Heart right ventricle (tissue), 16 donors: Measurements from ENCODE around the gene COLEC12. TPM values are rescaled to one million over a fixed set of nuclear protein-coding genes. Genes with fewer than 3 reads are reported as not detected.

ENCODE experiments used
- ATAC-seq, 8 donors: fragments of 200-7000 bp; cut with Tn5 transposase; one replicate each; pipeline ENCODE4 v1.9.1; 2020; ENCODE audit warnings: mild to moderate bottlenecking in 8 of 8, moderate library complexity in 8 of 8, moderate number of reproducible peaks in 1 of 8
- DNase-seq, 2 donors: peaks; one replicate each; pipeline ENCODE4 v3.0.0-alpha.2; 2020
- H3K27ac ChIP-seq, 10 donors: fragments of 200-600 bp; sonication (generic) in 2 of 10; one replicate each; pipeline versions ENCODE4 v1.5.0 to v1.8.0; 2020 to 2022; ENCODE audit warnings: mild to moderate bottlenecking in 3 of 10
- H3K27me3 ChIP-seq, 7 donors: fragments of 200-600 bp; one replicate each; pipeline ENCODE4 v1.8.0; 2021 to 2022; ENCODE audit warnings: mild to moderate bottlenecking in 2 of 7
- H3K36me3 ChIP-seq, 9 donors: fragments of 200-600 bp; sonication (generic) in 1 of 9; one replicate each; pipeline versions ENCODE4 v1.5.0 to v1.8.0; 2020 to 2022; ENCODE audit warnings: mild to moderate bottlenecking in 2 of 9
- H3K4me1 ChIP-seq, 9 donors: fragments of 200-600 bp; sonication (generic) in 1 of 9; one replicate each; pipeline versions ENCODE4 v1.5.0 to v1.8.0; 2020 to 2022; ENCODE audit warnings: mild to moderate bottlenecking in 4 of 9
- H3K4me3 ChIP-seq, 10 donors: fragments of 200-600 bp; sonication (generic) in 2 of 10; one replicate each; pipeline versions ENCODE4 v1.5.0 to v1.8.0; 2020 to 2022; ENCODE audit warnings: mild to moderate bottlenecking in 7 of 10, moderate library complexity in 2 of 10
- H3K9me3 ChIP-seq, 11 donors: fragments of 200-600 bp in 10 of 11; sonication (generic) in 2 of 11; one replicate each; pipeline versions ENCODE4 v1.5.0 to v1.8.0; 2013 to 2022; ENCODE audit warnings: mild to moderate bottlenecking in 2 of 11, control low read depth in 1 of 11, moderate library complexity in 1 of 11
- CTCF ChIP-seq, 9 donors: fragments of 200-600 bp; sonication (generic) in 2 of 9; IDR thresholded peaks; one replicate each; pipeline versions ENCODE4 v1.5.0 to v1.8.0; 2021 to 2022; ENCODE audit warnings: antibody characterized with exemption in 9 of 9, mild to moderate bottlenecking in 5 of 9, moderate library complexity in 1 of 9
- WGBS, 2 donors: extraction: QIAGEN DNeasy Blood & Tissue Kit; methylation state at CpG; one replicate each; pipeline ENCODE4 v1.1.7; 2013; ENCODE audit warnings: inconsistent platforms in 1 of 2; 5-methylcytosine and 5-hydroxymethylcytosine counted together
- intact Hi-C, 10 donors: fragments of 100-400 bp; cut with DNase I; formaldehyde crosslinking; loops; one replicate each; pipeline versions ENCODE4 v1.11.1 to v1.14.2; 2022
- polyA plus RNA-seq, 2 donors: library from polyadenylated mRNA; stranded (reverse); fragments of 200-250 nt; gene quantifications; one replicate each; pipeline ENCODE4 v1.2.3, GENCODE V29; 2013
- total RNA-seq, 10 donors: library from RNA; stranded (reverse); fragmentation: NEBNext Ultra II Directional in 3 of 10; extraction: Animal tissue kit (Norgen Biotek cat#: 25700) in 3 of 10; gene quantifications; one replicate each; pipeline versions ENCODE4 v1.2.1 to v1.2.4, GENCODE V29; 2021 to 2023
- donor health status: Arrhythmogenic right ventricular cardiomyopathy.
- donor health status: ischemic (EF 13 %, LVEDD 7.1; RV severe dilation, severe dysfunction).
- donor health status: healthy with polysubstance abuse.
- donor health status: DM: no; HTN: yes; CAD: no.
- donor health status: DM: no; HTN: no; CAD: no.
- donor health status: ischemic (EF 25% LVEDD 6.9; RV normal size, moderate dysfunction).
- donor health status: ischemic (EF 25% LVEDD 5.7; RV mildly dilated, moderate dysfunction).
- donor health status: healthy.
- donor health status: DM: yes; HTN: yes; CAD: no.
- donor health status: Ischemic cardiomyopathy.
- donor health status: ischemic (EF 35%, LVEDD 5.7; RV mildly dilated, moderate dysfunction).
- donor health status: nonischemic (EF 11% LVEDD 7.7; RV severe dilation, severe dysfunction).
- donor health status: DM: yes; HTN: yes; CAD: no.
- donor health status: PGD.
- donor health status: ischemic (EF 29% LVEDD 5.4; RV normal size, mild dysfunction).
- donor health status: nonischemic (EF 23%, LVEDD 6.1; RV moderate dilation, normal function).

Gene COLEC12
- total and polyA plus RNA-seq, 12 donors = 2.8 to 15.4 (median 6.2) TPM

- intact Hi-C loops = no loop called here
- no peak overlapping the region for H3K27ac ChIP-seq
- WGBS, 2 donors = 51 to 100% methylated on average over 1 of the region's 1 CpG
- ATAC-seq (no peak), DNase-seq (no peak)
- peaks cover 0 to 9% (median 3%) of the 10 kb centered on the region in 7 donors for H3K27me3 ChIP-seq
- H3K4me1 ChIP-seq = peaks cover 0 to 9% (median 0%) of the 10 kb centered on the region in 9 donors
- no peak for TF ChIP-seq CTCF (IDR thresholded peaks at IDR 0.05)
- no peaks in the 10 kb centered on the region for H3K9me3 ChIP-seq
- no peak overlapping the region for H3K4me3 ChIP-seq
- no peaks in the 10 kb centered on the region for H3K36me3 ChIP-seq
Measured at GRCh38 chr18:303011-303410, 197.5 kb downstream of the COLEC12 start.

DNA sequence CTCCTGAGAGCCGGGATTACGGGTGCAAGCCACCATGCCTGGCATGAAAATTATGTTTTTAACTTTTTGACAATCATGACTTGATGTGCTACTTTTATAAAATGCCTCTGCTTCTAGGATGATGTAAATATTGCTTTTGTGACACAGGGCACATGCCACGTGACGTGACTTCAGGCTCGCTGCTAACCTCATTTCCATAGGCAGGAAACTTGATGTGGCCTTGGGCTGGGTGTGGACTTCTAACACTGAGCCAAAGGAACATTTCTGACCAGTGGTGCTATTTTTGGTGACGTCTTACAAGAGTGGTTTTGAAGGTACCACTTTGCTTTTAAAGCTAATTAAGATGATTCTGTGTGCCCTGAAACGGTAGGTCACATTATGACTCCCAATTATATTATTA, 198.4 kb downstream of the COLEC12 start:
- H3K27ac ChIP-seq = no peak overlapping the region

GRCh38 chr18:297936-298335, 202.6 kb downstream of the COLEC12 start:
- H3K27me3 ChIP-seq = peaks cover 0 to 4% (median 0%) of the 10 kb centered on the region in 7 donors
- intact Hi-C loops = loop anchor here in 1 of 10 donors (10.0 kb wide), 1 partner anchor 47 kb away; no protein-coding TSS in a partner anchor
- peaks cover 0 to 9% (median 0%) of the 10 kb centered on the region in 9 donors for H3K4me1 ChIP-seq
- DNase-seq = no peak
- WGBS, 2 donors = 81 to 88% methylated on average over 2 of the region's 2 CpGs
- H3K27ac ChIP-seq = no peak overlapping the region
- peaks cover 0 to 8% (median 0%) of the 10 kb centered on the region in 11 donors for H3K9me3 ChIP-seq
- no peak for ATAC-seq
- no peaks in the 10 kb centered on the region for H3K36me3 ChIP-seq
- TF ChIP-seq CTCF (IDR thresholded peaks at IDR 0.05) = no peak
- H3K4me3 ChIP-seq = no peak overlapping the region

More for the DNA sequence above, 198.4 kb downstream of the COLEC12 start:
- no peak for TF ChIP-seq CTCF (IDR thresholded peaks at IDR 0.05)
- Histone ChIP-seq H3K4me1 (peaks cover 0 to 9% (median 0%) of the 10 kb centered on the region in 9 donors), H3K9me3 (no peaks in the 10 kb centered on the region), H3K4me3 (no peak overlapping the region), H3K27me3 (peaks cover 0 to 9% (median 3%) of the 10 kb centered on the region in 7 donors), H3K36me3 (no peaks in the 10 kb centered on the region)
- DNase-seq (peak in 1 of 2 donors; percentile 29), ATAC-seq (peak in 7 of 8 donors; percentile 23 to 93 (median 75))
- WGBS, 2 donors = 63 to 68% methylated on average over 7 of the region's 7 CpGs
- intact Hi-C loops = no loop called here

- intact Hi-C loops = loop anchor here in 1 of 10 donors (10.0 kb wide), 1 partner anchor 49 kb away; no protein-coding TSS in a partner anchor
- Histone ChIP-seq H3K4me3 (no peak overlapping the region), H3K4me1 (peaks cover 0 to 3% (median 0%) of the 10 kb centered on the region in 9 donors), H3K27me3 (peaks cover 0 to 4% (median 0%) of the 10 kb centered on the region in 7 donors), H3K27ac (no peak overlapping the region), H3K36me3 (no peaks in the 10 kb centered on the region), H3K9me3 (peaks cover 0 to 8% (median 0%) of the 10 kb centered on the region in 11 donors)
- ATAC-seq = no peak
- TF ChIP-seq CTCF (IDR thresholded peaks at IDR 0.05) = no peak
- DNase-seq = no peak
- WGBS, 2 donors = 68 to 73% methylated on average over 3 of the region's 3 CpGs
Measured at GRCh38 chr18:295756-296490, 204.6 kb downstream of the COLEC12 start.
